ENCODE results near the gene EFCAB5.

- no peak for TF ChIP-seq POLR2A (IDR thresholded peaks at IDR 0.05; ENCODE audit: low read depth, low read length)
- TF ChIP-seq STAT1 (conservative IDR thresholded peaks at IDR 0.05), result no peak
- no peak for TF ChIP-seq EGR1 (IDR thresholded peaks at IDR 0.05; ENCODE audit: borderline replicate concordance in 1 of 2, low read depth in 2 of 2, low read length in 2 of 2)
- TF ChIP-seq, protein P1, sequence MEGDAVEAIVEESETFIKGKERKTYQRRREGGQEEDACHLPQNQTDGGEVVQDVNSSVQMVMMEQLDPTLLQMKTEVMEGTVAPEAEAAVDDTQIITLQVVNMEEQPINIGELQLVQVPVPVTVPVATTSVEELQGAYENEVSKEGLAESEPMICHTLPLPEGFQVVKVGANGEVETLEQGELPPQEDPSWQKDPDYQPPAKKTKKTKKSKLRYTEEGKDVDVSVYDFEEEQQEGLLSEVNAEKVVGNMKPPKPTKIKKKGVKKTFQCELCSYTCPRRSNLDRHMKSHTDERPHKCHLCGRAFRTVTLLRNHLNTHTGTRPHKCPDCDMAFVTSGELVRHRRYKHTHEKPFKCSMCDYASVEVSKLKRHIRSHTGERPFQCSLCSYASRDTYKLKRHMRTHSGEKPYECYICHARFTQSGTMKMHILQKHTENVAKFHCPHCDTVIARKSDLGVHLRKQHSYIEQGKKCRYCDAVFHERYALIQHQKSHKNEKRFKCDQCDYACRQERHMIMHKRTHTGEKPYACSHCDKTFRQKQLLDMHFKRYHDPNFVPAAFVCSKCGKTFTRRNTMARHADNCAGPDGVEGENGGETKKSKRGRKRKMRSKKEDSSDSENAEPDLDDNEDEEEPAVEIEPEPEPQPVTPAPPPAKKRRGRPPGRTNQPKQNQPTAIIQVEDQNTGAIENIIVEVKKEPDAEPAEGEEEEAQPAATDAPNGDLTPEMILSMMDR (IDR thresholded peaks at IDR 0.05 in 2 of 3, conservative IDR thresholded peaks at IDR 0.05 in 1 of 3; ENCODE audit: control insufficient read depth in 2 of 3, extremely low read depth in 1 of 3, insufficient read depth in 1 of 3, low read depth in 3 of 3, low read length in 3 of 3), result no peak
Measured at GRCh38 chr17:30064738-30065137, 123.3 kb downstream of the EFCAB5 start.

All from GM12878 (cell line).